Epithelial cell of prostate (primary cell): ENCODE data around the gene KRT79.

ENCODE experiments used
- DNase-seq: peaks from one replicate; pipeline ENCODE4 v3.0.0-alpha.2; 2011; ENCODE audit warnings: low read depth, low spot score
- H3K27ac ChIP-seq: fragments of 450-650 bp; 2 replicates; pipeline ENCODE4 v1.5.1; 2017; ENCODE audit warnings: mild to moderate bottlenecking

KRT79 gene

GRCh38 chr12:52821826-52822660 lies 12.1 kb downstream of the KRT79 start:
- no peak for DNase-seq
- no peak overlapping the region for H3K27ac ChIP-seq

GRCh38 chr12:52821071-52821730 lies 12.9 kb downstream of the KRT79 start:
- H3K27ac ChIP-seq, result no peak overlapping the region
- DNase-seq, result no peak

GRCh38 chr12:52820521-52820920 lies 13.6 kb downstream of the KRT79 start:
- no peak overlapping the region for H3K27ac ChIP-seq
- DNase-seq, result no peak

- DNase-seq, result no peak
- H3K27ac ChIP-seq, result no peak overlapping the region
Measured at GRCh38 chr12:52819731-52820510, 14.2 kb downstream of the KRT79 start.

GRCh38 chr12:52818887-52819420 lies 15.2 kb downstream of the KRT79 start:
- H3K27ac ChIP-seq, result no peak overlapping the region
- no peak for DNase-seq

- DNase-seq, result no peak
- no peak overlapping the region for H3K27ac ChIP-seq
Measured at GRCh38 chr12:52818388-52818787, 15.7 kb downstream of the KRT79 start.

GRCh38 chr12:52817699-52818238 lies 16.3 kb downstream of the KRT79 start:
- no peak for DNase-seq
- H3K27ac ChIP-seq, result no peak overlapping the region

- H3K27ac ChIP-seq, result no peak overlapping the region
- no peak for DNase-seq
Measured at GRCh38 chr12:52817003-52817698, 17.0 kb downstream of the KRT79 start.

- DNase-seq, result no peak
- H3K27ac ChIP-seq, result no peak overlapping the region
Measured at GRCh38 chr12:52815676-52816588, 18.2 kb downstream of the KRT79 start.

- DNase-seq, result no peak
- H3K27ac ChIP-seq, result no peak overlapping the region
Measured at GRCh38 chr12:52815161-52815560, 18.9 kb downstream of the KRT79 start.

GRCh38 chr12:52814710-52815155 lies 19.4 kb downstream of the KRT79 start:
- no peak for DNase-seq
- no peak overlapping the region for H3K27ac ChIP-seq

- no peak for DNase-seq
- no peak within 1 kb of the TSS for H3K27ac ChIP-seq
Measured at GRCh38 chr12:52813885-52814709, 20.0 kb downstream of the KRT79 start, which contains the start of gene KRT4. Gene KRT4 (minus strand): TSS chr12:52814116. CDS start chr12:52814058, 58 bp downstream.

GRCh38 chr12:52813203-52813819 lies 20.8 kb downstream of the KRT79 start:
- DNase-seq, result no peak
- H3K27ac ChIP-seq, result no peak overlapping the region

GRCh38 chr12:52812749-52813148 lies 21.4 kb downstream of the KRT79 start:
- DNase-seq, result no peak
- H3K27ac ChIP-seq, result no peak overlapping the region

- no peak overlapping the region for H3K27ac ChIP-seq
- no peak for DNase-seq
Measured at GRCh38 chr12:52812073-52812400, 22.1 kb downstream of the KRT79 start.

GRCh38 chr12:52811191-52812072 lies 22.7 kb downstream of the KRT79 start:
- DNase-seq, result no peak
- no peak overlapping the region for H3K27ac ChIP-seq

GRCh38 chr12:52810554-52810953 lies 23.6 kb downstream of the KRT79 start:
- DNase-seq, result no peak
- H3K27ac ChIP-seq, result no peak overlapping the region
